IMR-90 (cell line): ENCODE data around the gene LRFN5. TPM values are rescaled to one million over a fixed set of nuclear protein-coding genes. Genes with fewer than 3 reads are reported as not detected.

Source experiments
- ATAC-seq: fragments of 200-7000 bp; cut with Tn5 transposase; 2 replicates; pipeline ENCODE4 v1.9.1; 2020; ENCODE audit warnings: low read depth, mild to moderate bottlenecking, moderate library complexity
- BruUV-seq: library from RNA; stranded (reverse); fragments of 400-500 nt; replicated peaks from 2 replicates; lab custom pipeline; 2021; lab: Mats Ljungman, UMichigan
- CTCF ChIA-PET: fragments of 300-600 bp; formaldehyde crosslinking; extraction: SDS; loops from one replicate; lab custom pipeline; 2021; ENCODE audit warnings: antibody characterized with exemption; lab: Yijun Ruan, JAX
- POLR2A ChIA-PET: fragments of 300-600 bp; sonication (Branson Sonifier 250); formaldehyde crosslinking; loops from one replicate; lab custom pipeline; 2022; ENCODE audit warnings: antibody characterized with exemption; ENCODE audit not compliant: unreplicated experiment; lab: Charles Lee
- DNase-seq: peaks from one replicate; pipeline ENCODE4 v3.0.0; 2013
- H2AFZ ChIP-seq: replicated peaks from 2 replicates; pipeline ENCODE3; 2013; ENCODE audit warnings: low read length, mild to moderate bottlenecking; ENCODE audit not compliant: poor library complexity
- H2AK5ac ChIP-seq: 2 replicates; pipeline ENCODE4 v1.6.1; 2013; ENCODE audit warnings: low read depth, low read length, inconsistent platforms
- H2AK9ac ChIP-seq: replicated peaks from 2 replicates; pipeline ENCODE3; 2013; ENCODE audit warnings: mild to moderate bottlenecking, low read depth, low read length, moderate library complexity; ENCODE audit not compliant: poor library complexity
- H2BK120ac ChIP-seq: 2 replicates; pipeline ENCODE4 v1.6.1; 2013; ENCODE audit warnings: low read depth, low read length, inconsistent platforms
- H2BK15ac ChIP-seq: 3 replicates; pipeline ENCODE4 v1.6.1; 2013; ENCODE audit warnings: low read depth, low read length, inconsistent platforms
- H2BK20ac ChIP-seq: 2 replicates; pipeline ENCODE4 v1.6.1; 2013; ENCODE audit warnings: low read depth, mild to moderate bottlenecking, inconsistent platforms, low read length, moderate library complexity
- H2BK5ac ChIP-seq: 2 replicates; pipeline ENCODE4 v1.6.1; 2013; ENCODE audit warnings: mild to moderate bottlenecking, low read depth, low read length, inconsistent platforms; ENCODE audit not compliant: poor library complexity, severe bottlenecking
- H3K14ac ChIP-seq: replicated peaks from 2 replicates; pipeline ENCODE4 v1.6.1; 2013; ENCODE audit warnings: low read depth, low read length, inconsistent platforms
- H3K18ac ChIP-seq: 2 replicates; pipeline ENCODE4 v1.6.1; 2013; ENCODE audit warnings: low read depth, low read length, control low read depth
- H3K23ac ChIP-seq: 2 replicates; pipeline ENCODE4 v1.6.1; 2013; ENCODE audit warnings: low read depth, low read length, inconsistent platforms
- H3K27ac ChIP-seq: 2 replicates; pipeline ENCODE4 v1.5.1; 2013; ENCODE audit warnings: mild to moderate bottlenecking, control low read depth, low read length; ENCODE audit not compliant: insufficient read depth
- H3K27me3 ChIP-seq: 2 replicates; pipeline ENCODE4 v1.6.1; 2013; ENCODE audit warnings: low read length; ENCODE audit not compliant: control insufficient read depth, insufficient read depth
- H3K36me3 ChIP-seq: 2 replicates; pipeline ENCODE4 v1.6.1; 2013; ENCODE audit warnings: low read length, mixed read lengths; ENCODE audit not compliant: control insufficient read depth, insufficient read depth
- H3K4ac ChIP-seq: 2 replicates; pipeline ENCODE4 v1.6.1; 2013; ENCODE audit warnings: low read depth, low read length, inconsistent platforms
- H3K4me1 ChIP-seq: 2 replicates; pipeline ENCODE4 v1.6.1; 2013; ENCODE audit warnings: low read length, mixed read lengths; ENCODE audit not compliant: control insufficient read depth, insufficient read depth
- H3K4me2 ChIP-seq: 2 replicates; pipeline ENCODE4 v1.6.1; 2013; ENCODE audit warnings: low read depth, mild to moderate bottlenecking, control low read depth, low read length, moderate library complexity
- H3K4me3 ChIP-seq: 2 replicates; pipeline ENCODE4 v1.5.1; 2013; ENCODE audit warnings: low read depth, mild to moderate bottlenecking, control low read depth, low read length, moderate library complexity; ENCODE audit not compliant: insufficient read depth
- H3K56ac ChIP-seq: 2 replicates; pipeline ENCODE4 v1.6.1; 2013; ENCODE audit warnings: low read length, inconsistent platforms; ENCODE audit not compliant: insufficient read depth; ENCODE audit errors: extremely low read depth
- H3K79me1 ChIP-seq, 2 experiments: 2 replicates each; pipeline ENCODE4 v1.6.1; 2013; ENCODE audit warnings: low read length in 2 of 2, inconsistent platforms in 1 of 2, low read depth in 1 of 2
- H3K9ac ChIP-seq: 2 replicates; pipeline ENCODE4 v1.6.1; 2013; ENCODE audit warnings: low read depth, low read length, control low read depth
- H3K9me1 ChIP-seq: 2 replicates; pipeline ENCODE4 v1.6.1; 2013; ENCODE audit warnings: low read length, inconsistent platforms; ENCODE audit not compliant: insufficient read depth
- H3K9me3 ChIP-seq: 2 replicates; pipeline ENCODE4 v1.6.1; 2013; ENCODE audit warnings: low read length; ENCODE audit not compliant: control insufficient read depth, insufficient read depth
- H4K20me1 ChIP-seq: 2 replicates; pipeline ENCODE4 v1.6.1; 2013; ENCODE audit warnings: low read length, inconsistent platforms; ENCODE audit not compliant: insufficient read depth
- H4K5ac ChIP-seq: 2 replicates; pipeline ENCODE4 v1.6.1; 2013; ENCODE audit warnings: mild to moderate bottlenecking, low read depth, low read length, control low read depth
- H4K8ac ChIP-seq, 2 experiments: 2 replicates each; pipeline ENCODE4 v1.6.1; 2013; ENCODE audit warnings: low read depth in 2 of 2, low read length in 2 of 2, control low read depth in 1 of 2, inconsistent platforms in 1 of 2
- H4K91ac ChIP-seq: 2 replicates; pipeline ENCODE4 v1.6.1; 2013; ENCODE audit warnings: low read depth, low read length, inconsistent platforms; ENCODE audit not compliant: insufficient read depth
- BHLHE40 ChIP-seq: fragments of 150-350 bp; IDR thresholded peaks from 2 replicates; pipeline ENCODE4 v1.6.1; 2016; ENCODE audit warnings: mild to moderate bottlenecking, low read depth, low read length
- CEBPB ChIP-seq: IDR thresholded peaks from 2 replicates; pipeline ENCODE4 v1.6.1; 2012; ENCODE audit warnings: low read depth, low read length, improper control_type of control experiment
- CHD1 ChIP-seq: IDR thresholded peaks from 2 replicates; pipeline ENCODE4 v1.6.1; 2012; ENCODE audit warnings: low read depth, low read length, improper control_type of control experiment
- FOS ChIP-seq: fragments of 150-350 bp; IDR thresholded peaks from 2 replicates; pipeline ENCODE4 v1.6.1; 2016; ENCODE audit warnings: low read depth, low read length
- MAFK ChIP-seq: IDR thresholded peaks from 2 replicates; pipeline ENCODE4 v1.6.1; 2012; ENCODE audit warnings: low read depth, low read length, improper control_type of control experiment
- MAZ ChIP-seq: IDR thresholded peaks from 2 replicates; pipeline ENCODE4 v1.6.1; 2012; ENCODE audit warnings: low read depth, mild to moderate bottlenecking, low read length, improper control_type of control experiment, moderate library complexity, borderline replicate concordance
- MXI1 ChIP-seq: IDR thresholded peaks from 2 replicates; pipeline ENCODE4 v1.6.1; 2012; ENCODE audit warnings: low read depth, mild to moderate bottlenecking, low read length, moderate library complexity, borderline replicate concordance
- NFE2L2 ChIP-seq: fragments of 150-350 bp; IDR thresholded peaks from 2 replicates; pipeline ENCODE4 v1.6.1; 2016; ENCODE audit warnings: low read depth, mild to moderate bottlenecking, low read length
- POLR2A ChIP-seq: IDR thresholded peaks from 2 replicates; pipeline ENCODE4 v1.6.1; 2012; ENCODE audit warnings: mild to moderate bottlenecking, low read depth, low read length
- RAD21 ChIP-seq: IDR thresholded peaks from 2 replicates; pipeline ENCODE4 v1.6.1; 2012; ENCODE audit warnings: low read length, improper control_type of control experiment
- RCOR1 ChIP-seq: IDR thresholded peaks from 2 replicates; pipeline ENCODE4 v1.6.1; 2012; ENCODE audit warnings: mild to moderate bottlenecking, low read length, improper control_type of control experiment; ENCODE audit not compliant: insufficient replicate concordance
- RFX5 ChIP-seq: IDR thresholded peaks from 2 replicates; pipeline ENCODE4 v1.8.0; 2012; ENCODE audit warnings: low read depth, mild to moderate bottlenecking, low read length, moderate library complexity
- SMC3 ChIP-seq: fragments of 150-350 bp; IDR thresholded peaks from 2 replicates; pipeline ENCODE4 v1.6.1; 2016; ENCODE audit warnings: low read depth, mild to moderate bottlenecking, antibody characterized with exemption, low read length, moderate library complexity
- WGBS, 2 experiments: methylation state at CpG; one replicate each; pipeline versions ENCODE4 v1.1.5 to v1.1.7; 2013; ENCODE audit warnings: missing lambda C conversion rate in 2 of 2; ENCODE audit not compliant: insufficient read length in 1 of 2; ENCODE audit errors: extremely low coverage in 2 of 2; 5-methylcytosine and 5-hydroxymethylcytosine counted together
- dilution Hi-C: fragments of 300-500 bp; cut with HindIII; formaldehyde crosslinking; loops from one replicate; pipeline ENCODE4 v1.14.3; 2018; ENCODE audit warnings: low sequenced_read_pairs; ENCODE audit not compliant: unreplicated experiment
- in situ Hi-C: fragments of 300-500 bp; cut with MboI; formaldehyde crosslinking; loops from 3 replicates; pipeline ENCODE4 v1.14.3; 2019; ENCODE audit warnings: low sequenced_read_pairs, inconsistent platforms, mixed read lengths
- intact Hi-C: fragments of 100-400 bp; cut with micrococcal nuclease; formaldehyde crosslinking; loops from 2 replicates; pipeline ENCODE4 v1.10.0; 2022
- polyA plus RNA-seq, 3 experiments: library from polyadenylated mRNA; depleted of rRNA; stranded (reverse); fragments of >200 nt; gene quantifications; 2 replicates each; pipeline ENCODE4 v1.2.3, GENCODE V29; 2012; ENCODE audit warnings: low replicate concordance in 1 of 3
- total RNA-seq: library from RNA; depleted of rRNA; stranded (reverse); fragments of >200 nt; gene quantifications from 2 replicates; pipeline ENCODE4 v1.2.3, GENCODE V29; 2012
- TF ChIP-seq, protein P1 (sequence below): conservative IDR thresholded peaks from 2 replicates; pipeline ENCODE4 v1.5.1; 2012; ENCODE audit warnings: mild to moderate bottlenecking, low read depth, low read length, improper control_type of control experiment
- TF ChIP-seq, protein P2 (sequence below): fragments of 150-350 bp; IDR thresholded peaks from 2 replicates; pipeline ENCODE4 v1.6.1; 2017; ENCODE audit warnings: mild to moderate bottlenecking, antibody characterized with exemption, low read length, low read depth
- TF ChIP-seq, protein P3 (sequence below): fragments of 150-350 bp; IDR thresholded peaks from 2 replicates; pipeline ENCODE4 v1.6.1; 2016; ENCODE audit warnings: low read depth, mild to moderate bottlenecking, low read length, moderate library complexity, borderline replicate concordance

The LRFN5 gene
- total and polyA plus RNA-seq, 2 of the 4 experiments (the other 2 are of a cell fraction) = 1.8 to 3.6 TPM

DNA sequence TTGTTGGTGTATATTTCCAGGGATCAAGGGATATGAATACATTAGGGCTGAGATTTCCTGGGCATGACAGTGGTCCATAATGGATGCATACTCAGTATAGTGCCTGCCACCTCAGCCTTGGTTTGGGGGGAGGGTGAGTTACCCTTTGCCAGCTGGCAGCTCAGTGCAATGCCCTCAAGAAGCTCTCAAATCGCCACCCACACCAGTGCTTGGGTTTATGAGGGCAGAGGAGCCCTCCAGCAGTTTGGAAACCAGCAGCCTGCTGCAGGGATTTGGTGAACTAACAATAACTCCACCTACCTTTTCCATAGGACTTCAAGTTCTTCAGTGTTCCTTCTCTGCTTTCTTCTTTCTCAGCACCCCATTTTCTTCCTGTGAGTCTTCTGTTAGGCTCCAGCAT lies 218.9 kb downstream of the LRFN5 start:
- H4K20me1 ChIP-seq = no peaks in the 10 kb centered on the region; the same call in 1 of the 2 replicates
- dilution Hi-C loops (no loop called here), in situ Hi-C loops (no loop called here), intact Hi-C loops (no loop called here)
- H3K18ac ChIP-seq = no peak overlapping the region
- H2AFZ ChIP-seq = no peak overlapping the region
- no peaks in the 10 kb centered on the region for H3K27me3 ChIP-seq
- POLR2A ChIA-PET = no interaction called here
- H3K4me3 ChIP-seq = no peak overlapping the region
- H3K36me3 ChIP-seq = no peaks in the 10 kb centered on the region
- H3K27ac ChIP-seq = no peak overlapping the region
- H4K91ac ChIP-seq = no peak overlapping the region
- no peak overlapping the region for H3K4me2 ChIP-seq
- no peak for DNase-seq
- H2BK15ac ChIP-seq = no peak overlapping the region
- TF ChIP-seq, protein P1, sequence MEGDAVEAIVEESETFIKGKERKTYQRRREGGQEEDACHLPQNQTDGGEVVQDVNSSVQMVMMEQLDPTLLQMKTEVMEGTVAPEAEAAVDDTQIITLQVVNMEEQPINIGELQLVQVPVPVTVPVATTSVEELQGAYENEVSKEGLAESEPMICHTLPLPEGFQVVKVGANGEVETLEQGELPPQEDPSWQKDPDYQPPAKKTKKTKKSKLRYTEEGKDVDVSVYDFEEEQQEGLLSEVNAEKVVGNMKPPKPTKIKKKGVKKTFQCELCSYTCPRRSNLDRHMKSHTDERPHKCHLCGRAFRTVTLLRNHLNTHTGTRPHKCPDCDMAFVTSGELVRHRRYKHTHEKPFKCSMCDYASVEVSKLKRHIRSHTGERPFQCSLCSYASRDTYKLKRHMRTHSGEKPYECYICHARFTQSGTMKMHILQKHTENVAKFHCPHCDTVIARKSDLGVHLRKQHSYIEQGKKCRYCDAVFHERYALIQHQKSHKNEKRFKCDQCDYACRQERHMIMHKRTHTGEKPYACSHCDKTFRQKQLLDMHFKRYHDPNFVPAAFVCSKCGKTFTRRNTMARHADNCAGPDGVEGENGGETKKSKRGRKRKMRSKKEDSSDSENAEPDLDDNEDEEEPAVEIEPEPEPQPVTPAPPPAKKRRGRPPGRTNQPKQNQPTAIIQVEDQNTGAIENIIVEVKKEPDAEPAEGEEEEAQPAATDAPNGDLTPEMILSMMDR = no peak
- TF ChIP-seq FOS (no peak), MAFK (no peak), MAZ (no peak), POLR2A (no peak), RCOR1 (no peak), BHLHE40 (no peak), SMC3 (no peak), RAD21 (no peak), MXI1 (no peak), RFX5 (no peak), NFE2L2 (no peak), CHD1 (no peak), CEBPB (no peak)
- TF ChIP-seq, protein P2, sequence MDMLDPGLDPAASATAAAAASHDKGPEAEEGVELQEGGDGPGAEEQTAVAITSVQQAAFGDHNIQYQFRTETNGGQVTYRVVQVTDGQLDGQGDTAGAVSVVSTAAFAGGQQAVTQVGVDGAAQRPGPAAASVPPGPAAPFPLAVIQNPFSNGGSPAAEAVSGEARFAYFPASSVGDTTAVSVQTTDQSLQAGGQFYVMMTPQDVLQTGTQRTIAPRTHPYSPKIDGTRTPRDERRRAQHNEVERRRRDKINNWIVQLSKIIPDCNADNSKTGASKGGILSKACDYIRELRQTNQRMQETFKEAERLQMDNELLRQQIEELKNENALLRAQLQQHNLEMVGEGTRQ = no peak
- TF ChIP-seq, protein P3, sequence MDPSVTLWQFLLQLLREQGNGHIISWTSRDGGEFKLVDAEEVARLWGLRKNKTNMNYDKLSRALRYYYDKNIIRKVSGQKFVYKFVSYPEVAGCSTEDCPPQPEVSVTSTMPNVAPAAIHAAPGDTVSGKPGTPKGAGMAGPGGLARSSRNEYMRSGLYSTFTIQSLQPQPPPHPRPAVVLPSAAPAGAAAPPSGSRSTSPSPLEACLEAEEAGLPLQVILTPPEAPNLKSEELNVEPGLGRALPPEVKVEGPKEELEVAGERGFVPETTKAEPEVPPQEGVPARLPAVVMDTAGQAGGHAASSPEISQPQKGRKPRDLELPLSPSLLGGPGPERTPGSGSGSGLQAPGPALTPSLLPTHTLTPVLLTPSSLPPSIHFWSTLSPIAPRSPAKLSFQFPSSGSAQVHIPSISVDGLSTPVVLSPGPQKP = no peak
- no peaks in the 10 kb centered on the region for H3K9me1 ChIP-seq
- no peak overlapping the region for H2AK9ac ChIP-seq
- H2BK20ac ChIP-seq = no peak overlapping the region
- no peak overlapping the region for H3K56ac ChIP-seq
- no peak overlapping the region for H3K4ac ChIP-seq
- no peak overlapping the region for H4K8ac ChIP-seq
- CTCF ChIA-PET = no interaction called here
- H3K9me3 ChIP-seq = peaks cover 6% of the 10 kb centered on the region; the same call in 1 of the 2 replicates
- no peak overlapping the region for H2AK5ac ChIP-seq
- no peaks in the 10 kb centered on the region for H3K79me1 ChIP-seq
- H4K5ac ChIP-seq = no peak overlapping the region
- no peak overlapping the region for H3K9ac ChIP-seq
- no peak overlapping the region for H3K14ac ChIP-seq
- no peak overlapping the region for H2BK5ac ChIP-seq
- peaks cover 2% of the 10 kb centered on the region; the same call in 1 of the 2 replicates for H3K4me1 ChIP-seq
- BruUV-seq = no TSS peak
- H3K23ac ChIP-seq = no peak overlapping the region
- no peak overlapping the region for H2BK120ac ChIP-seq
- WGBS, 2 experiments = no CpG with 5 or more reads among the region's 1 CpG
- ATAC-seq = no peak
